ENCODE measurements around the gene SMURF2. TPM values are rescaled to one million over a fixed set of nuclear protein-coding genes. Genes with fewer than 3 reads are reported as not detected.

The SMURF2 gene
- total and polyA plus RNA-seq, 9 of the 15 experiments (the other 6 are each of a cell fraction or from before 2014, with no cell fraction given) = 3.8 to 22.0 (median 14.8) TPM

DNA sequence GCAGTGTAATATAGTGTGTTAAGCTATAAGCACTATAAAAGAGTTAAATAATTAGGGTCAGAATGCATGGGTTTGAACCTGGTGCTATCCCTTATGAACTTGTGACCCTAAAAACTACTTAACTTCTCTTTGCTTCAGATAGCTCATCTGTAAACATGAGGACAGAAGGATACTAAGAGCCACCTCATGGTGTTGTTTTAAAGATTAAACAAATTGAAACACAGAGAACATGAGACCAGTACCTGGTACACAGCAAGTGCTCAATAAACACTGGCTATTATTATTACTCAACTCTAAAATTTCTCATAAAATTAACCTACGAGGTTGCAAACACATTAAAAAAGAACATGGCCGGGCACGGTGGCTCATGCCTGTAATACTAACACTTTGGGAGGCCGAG is 43.3 kb downstream of the SMURF2 start:
- peak overlapping the region; percentile 37 for H3K4me2 ChIP-seq (ENCODE audit: insufficient read depth, low read length)
- FAIRE-seq (no peak), DNase-seq (ENCODE audit: extremely low read depth in 1 of 4, low spot score in 3 of 4) (no peak), ATAC-seq (peak; percentile 44)
- H2AFZ ChIP-seq (ENCODE audit: low read depth, low read length) = peak overlapping the region; percentile 44
- H3K4me3 ChIP-seq = no peak overlapping the region
- in situ Hi-C loops (cut with MboI) (no loop called here), intact Hi-C loops (cut with micrococcal nuclease) (no loop called here)
- peaks cover 29% of the 10 kb centered on the region; the same call in 2 of the 3 replicates for H3K79me2 ChIP-seq (ENCODE audit: control insufficient read depth, insufficient read depth, low read length)
- peaks cover 3% of the 10 kb centered on the region for H3K9me1 ChIP-seq (ENCODE audit: control insufficient read depth, insufficient read depth, low read length)
- H3K4me1 ChIP-seq (replicated peaks in 1 of 2; ENCODE audit: control insufficient read depth in 2 of 2, insufficient read depth in 2 of 2, low read length in 2 of 2) = peaks cover 13 to 49% of the 10 kb centered on the region in 2 experiments
- 27% methylated on average over 3 of the region's 4 CpGs for WGBS (ENCODE audit: insufficient coverage, low coverage, missing lambda C conversion rate)
- H3K27me3 ChIP-seq (ENCODE audit: control insufficient read depth in 2 of 2, insufficient read depth in 2 of 2, low read length in 2 of 2) = no peaks in the 10 kb centered on the region
- no peaks in the 10 kb centered on the region for H4K20me1 ChIP-seq (replicated peaks; ENCODE audit: control insufficient read depth, insufficient read depth, low read length)
- H3K36me3 ChIP-seq (ENCODE audit: control insufficient read depth, insufficient read depth, low read length) = no peaks in the 10 kb centered on the region
- ChIA-PET POLR2A (interaction anchor here (0.5 to 4.0 kb wide), 3 partner anchors 11 to 120 kb away, joined by 3 to 13 read pairs (median 7); partner anchors contain the start of gene DDX5), CTCF (ENCODE audit: low intra/inter-chr PET ratio) (no interaction called here)
- H3K27ac ChIP-seq (ENCODE audit: extremely low read depth, low read depth, low read length) = peak overlapping the region; percentile 61
- H3K9me3 ChIP-seq (replicated peaks; ENCODE audit: control insufficient read depth, insufficient read depth, low read depth, low read length) = no peaks in the 10 kb centered on the region
- H3K9ac ChIP-seq (ENCODE audit: insufficient read depth in 1 of 2, low read depth in 2 of 2, low read length in 2 of 2) = peak overlapping the region in 1 of 2 experiments; percentile 31; a peak in 1 of 4 replicates
- no TSS peak for BruUV-seq (replicated peaks)
- no peak for TF ChIP-seq ZNF274 (IDR thresholded peaks at IDR 0.05; ENCODE audit: borderline replicate concordance, low read depth, low read length)
- no peak for TF ChIP-seq ZNF551 (CRISPR knock-in tag; IDR thresholded peaks at IDR 0.05)
- TF ChIP-seq ZBTB17 (CRISPR knock-in tag; IDR thresholded peaks at IDR 0.05) = no peak
- TF ChIP-seq HEY1 (CRISPR knock-in tag; IDR thresholded peaks at IDR 0.05; ENCODE audit: borderline replicate concordance) = no peak
- no peak for TF ChIP-seq NUFIP1 (IDR thresholded peaks at IDR 0.05; ENCODE audit: partially characterized antibody)
- 0 out of 4 replicates have a peak, but pooled peaks of 1 of the 2 experiments have one; percentile 26 for TF ChIP-seq KDM1A (IDR thresholded peaks at IDR 0.05)
- no peak for TF ChIP-seq ZNF24 (IDR thresholded peaks at IDR 0.05)
- TF ChIP-seq POLR2AphosphoS5 (IDR thresholded peaks at IDR 0.05; ENCODE audit: control insufficient read depth, insufficient read depth, low read depth, low read length) = no peak
- peak in 1 of 2 experiments; percentile 62; a peak in 2 of 4 replicates for TF ChIP-seq FOXA3 (CRISPR knock-in tag; conservative IDR thresholded peaks at IDR 0.05 in 1 of 2, IDR thresholded peaks at IDR 0.05 in 1 of 2)
- no peak for TF ChIP-seq POLR2H (tag; IDR thresholded peaks at IDR 0.05; ENCODE audit: low read depth)
- no peak for TF ChIP-seq KLF10 (CRISPR knock-in tag; IDR thresholded peaks at IDR 0.05)
- no peak for TF ChIP-seq BRF1 (IDR thresholded peaks at IDR 0.05; ENCODE audit: borderline replicate concordance, extremely low read depth, insufficient read length)
- no peak for TF ChIP-seq ZNF263 (CRISPR knock-in tag; IDR thresholded peaks at IDR 0.05; ENCODE audit: borderline replicate concordance)
- TF ChIP-seq, protein P1, sequence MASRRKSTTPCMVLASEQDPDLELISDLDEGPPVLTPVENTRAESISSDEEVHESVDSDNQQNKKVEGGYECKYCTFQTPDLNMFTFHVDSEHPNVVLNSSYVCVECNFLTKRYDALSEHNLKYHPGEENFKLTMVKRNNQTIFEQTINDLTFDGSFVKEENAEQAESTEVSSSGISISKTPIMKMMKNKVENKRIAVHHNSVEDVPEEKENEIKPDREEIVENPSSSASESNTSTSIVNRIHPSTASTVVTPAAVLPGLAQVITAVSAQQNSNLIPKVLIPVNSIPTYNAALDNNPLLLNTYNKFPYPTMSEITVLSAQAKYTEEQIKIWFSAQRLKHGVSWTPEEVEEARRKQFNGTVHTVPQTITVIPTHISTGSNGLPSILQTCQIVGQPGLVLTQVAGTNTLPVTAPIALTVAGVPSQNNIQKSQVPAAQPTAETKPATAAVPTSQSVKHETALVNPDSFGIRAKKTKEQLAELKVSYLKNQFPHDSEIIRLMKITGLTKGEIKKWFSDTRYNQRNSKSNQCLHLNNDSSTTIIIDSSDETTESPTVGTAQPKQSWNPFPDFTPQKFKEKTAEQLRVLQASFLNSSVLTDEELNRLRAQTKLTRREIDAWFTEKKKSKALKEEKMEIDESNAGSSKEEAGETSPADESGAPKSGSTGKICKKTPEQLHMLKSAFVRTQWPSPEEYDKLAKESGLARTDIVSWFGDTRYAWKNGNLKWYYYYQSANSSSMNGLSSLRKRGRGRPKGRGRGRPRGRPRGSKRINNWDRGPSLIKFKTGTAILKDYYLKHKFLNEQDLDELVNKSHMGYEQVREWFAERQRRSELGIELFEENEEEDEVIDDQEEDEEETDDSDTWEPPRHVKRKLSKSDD (conservative IDR thresholded peaks at IDR 0.05; ENCODE audit: low read length) = no peak
- peak in 1 of 2 experiments; percentile 56; a peak in 1 of 4 replicates for TF ChIP-seq FOXK2 (conservative IDR thresholded peaks at IDR 0.05 in 1 of 2, IDR thresholded peaks at IDR 0.05 in 1 of 2; ENCODE audit: low read depth in 2 of 2)
- TF ChIP-seq XRCC3 (IDR thresholded peaks at IDR 0.05) = no peak
- no peak for TF ChIP-seq ARID1B (IDR thresholded peaks at IDR 0.05)
- peak; percentile 35; the same call in 1 of the 2 replicates for TF ChIP-seq CBFA2T3 (IDR thresholded peaks at IDR 0.05)
- peak; percentile 91 for TF ChIP-seq ZKSCAN8 (CRISPR knock-in tag; IDR thresholded peaks at IDR 0.05)
- no peak for TF ChIP-seq ZNF239 (CRISPR knock-in tag; IDR thresholded peaks at IDR 0.05)
- TF ChIP-seq ESRRA (IDR thresholded peaks at IDR 0.05; ENCODE audit: borderline replicate concordance, low read depth) = no peak
- TF ChIP-seq, protein P2, sequence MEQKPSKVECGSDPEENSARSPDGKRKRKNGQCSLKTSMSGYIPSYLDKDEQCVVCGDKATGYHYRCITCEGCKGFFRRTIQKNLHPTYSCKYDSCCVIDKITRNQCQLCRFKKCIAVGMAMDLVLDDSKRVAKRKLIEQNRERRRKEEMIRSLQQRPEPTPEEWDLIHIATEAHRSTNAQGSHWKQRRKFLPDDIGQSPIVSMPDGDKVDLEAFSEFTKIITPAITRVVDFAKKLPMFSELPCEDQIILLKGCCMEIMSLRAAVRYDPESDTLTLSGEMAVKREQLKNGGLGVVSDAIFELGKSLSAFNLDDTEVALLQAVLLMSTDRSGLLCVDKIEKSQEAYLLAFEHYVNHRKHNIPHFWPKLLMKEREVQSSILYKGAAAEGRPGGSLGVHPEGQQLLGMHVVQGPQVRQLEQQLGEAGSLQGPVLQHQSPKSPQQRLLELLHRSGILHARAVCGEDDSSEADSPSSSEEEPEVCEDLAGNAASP (IDR thresholded peaks at IDR 0.05) = no peak

All from K562 (cell line).